Erythroblast (primary cell): Measurements from ENCODE around the gene HIGD2B.
"Not testable (repeated sequence)": the region's sequence is repeated elsewhere in the genome, so short reads cannot be mapped to it uniquely, and the experiment has no call there.

Experiments
- GATA1 ChIP-seq: IDR thresholded peaks from 2 replicates; pipeline ENCODE4 v1.6.1; 2011; ENCODE audit warnings: low read depth, mild to moderate bottlenecking, control low read depth, low read length, moderate library complexity
- POLR2A ChIP-seq: IDR thresholded peaks from 2 replicates; pipeline ENCODE4 v1.6.1; 2011; ENCODE audit warnings: mild to moderate bottlenecking, low read length

- TF ChIP-seq POLR2A, GATA1: not testable (repeated sequence)
These were observed 42.3 kb upstream of the HIGD2B start for GRCh38 chr15:72728249-72728648.
